A549 treated with Hydrocortisone at 1 μM for 4 hours (cell line): Measurements from ENCODE around the gene HNRNPH2. TPM values are rescaled to one million over a fixed set of nuclear protein-coding genes. Genes with fewer than 3 reads are reported as not detected.

ENCODE experiments used
- total RNA-seq: library from RNA; stranded (reverse); fragments of 200-300 nt; extraction: Qiagen RNA extraction; gene quantifications from 5 replicates; pipeline ENCODE4 v1.2.3, GENCODE V29; 2022

Gene HNRNPH2
- total RNA-seq, result 51.9 to 76.0 TPM (median 56.2 TPM) in 5 replicates

GRCh38 chrX:101407748-101408531 is at the start of gene HNRNPH2, which contains the start of gene GLA:
HNRNPH2 (plus strand) TSS chrX:101408222; CDS start chrX:101411989, 3,767 bp downstream.
GLA (minus strand) TSS chrX:101407925; CDS start chrX:101407903, 22 bp downstream.

GRCh38 chrX:101385795-101386541 is 22.1 kb upstream of the HNRNPH2 start, which contains the start of gene BTK:
BTK (minus strand) TSS chrX:101386191; CDS start chrX:101375284, 10,907 bp downstream.

GRCh38 chrX:101390664-101391525 is 17.1 kb upstream of the HNRNPH2 start, which contains the start of gene RPL36A:
RPL36A (plus strand) TSS chrX:101391011; CDS start chrX:101391044, 33 bp downstream.

Other genes with a start within 250 kb of the HNRNPH2 start
- 0.13 to 0.28 TPM (median 0.16 TPM) in 5 replicates for gene DRP2, start 188.4 kb upstream of the HNRNPH2 start, total RNA-seq
- 0.08 to 0.14 TPM (median 0.10 TPM) in 5 replicates for gene TAF7L, start 116.9 kb upstream of the HNRNPH2 start, total RNA-seq
- gene TIMM8A, start 59.5 kb upstream of the HNRNPH2 start, total RNA-seq, result 26.5 to 29.9 TPM (median 28.0 TPM) in 5 replicates
- 0.07 to 0.26 TPM (median 0.18 TPM) in 5 replicates for gene BTK, start 22.0 kb upstream of the HNRNPH2 start, total RNA-seq
- gene RPL36A, start 17.2 kb upstream of the HNRNPH2 start, total RNA-seq, result 2,449 to 2,973 TPM (median 2,526 TPM) in 5 replicates
- gene GLA, start 297 bp upstream of the HNRNPH2 start, total RNA-seq, result 160 to 197 TPM (median 177 TPM) in 5 replicates
- 0.31 to 0.69 TPM (median 0.63 TPM) in 5 replicates for gene ARMCX4, start 77.2 kb downstream of the HNRNPH2 start, total RNA-seq
- 0.22 to 0.61 TPM (median 0.48 TPM) in 5 replicates for gene ARMCX1, start 142.3 kb downstream of the HNRNPH2 start, total RNA-seq
- gene ARMCX6, start 209.8 kb downstream of the HNRNPH2 start, total RNA-seq, result 45.8 to 48.6 TPM (median 47.8 TPM) in 5 replicates
- 16.5 to 30.2 TPM (median 20.7 TPM) in 5 replicates for gene ARMCX3, start 214.9 kb downstream of the HNRNPH2 start, total RNA-seq